ENCODE data around the gene RALGAPA1. TPM values are rescaled to one million over a fixed set of nuclear protein-coding genes. Genes with fewer than 3 reads are reported as not detected.

RALGAPA1 gene
- total RNA-seq, 1 experiment from 2014 or later: 28.2 TPM

GRCh38 chr14:35661875-35662274, 147.2 kb downstream of the RALGAPA1 start:
- no peak for TF ChIP-seq CTCF (IDR thresholded peaks at IDR 0.05; ENCODE audit: unreplicated experiment)
- CTCF ChIA-PET: no interaction called here
- Mint-ChIP-seq H3K4me3 (ENCODE audit: low read depth, unreplicated experiment) (no peak overlapping the region), H3K9me3 (ENCODE audit: low read depth, unreplicated experiment) (no peaks in the 10 kb centered on the region), H3K27me3 (ENCODE audit: unreplicated experiment) (no peaks in the 10 kb centered on the region), H3K4me1 (ENCODE audit: low read depth, unreplicated experiment) (no peaks in the 10 kb centered on the region), H3K27ac (ENCODE audit: unreplicated experiment) (no peak overlapping the region), H3K36me3 (ENCODE audit: insufficient read depth, unreplicated experiment) (no peaks in the 10 kb centered on the region)
- BruUV-seq (replicated peaks): no TSS peak
- intact Hi-C loops (cut with micrococcal nuclease; ENCODE audit: unreplicated experiment): no loop called here
- DNase-seq: no peak

GRCh38 chr14:35653045-35653444, 156.1 kb downstream of the RALGAPA1 start:
- TF ChIP-seq CTCF (IDR thresholded peaks at IDR 0.05; ENCODE audit: unreplicated experiment): no peak
- DNase-seq: no peak
- no TSS peak for BruUV-seq (replicated peaks)
- no peaks in the 10 kb centered on the region for H3K27me3 Mint-ChIP-seq (ENCODE audit: unreplicated experiment)
- H3K4me1 Mint-ChIP-seq (ENCODE audit: low read depth, unreplicated experiment): no peaks in the 10 kb centered on the region
- intact Hi-C loops (cut with micrococcal nuclease; ENCODE audit: unreplicated experiment): no loop called here
- H3K36me3 Mint-ChIP-seq (ENCODE audit: insufficient read depth, unreplicated experiment): no peaks in the 10 kb centered on the region
- H3K27ac Mint-ChIP-seq (ENCODE audit: unreplicated experiment): no peak overlapping the region
- H3K9me3 Mint-ChIP-seq (ENCODE audit: low read depth, unreplicated experiment): no peaks in the 10 kb centered on the region
- CTCF ChIA-PET: no interaction called here
- no peak overlapping the region for H3K4me3 Mint-ChIP-seq (ENCODE audit: low read depth, unreplicated experiment)

DNA sequence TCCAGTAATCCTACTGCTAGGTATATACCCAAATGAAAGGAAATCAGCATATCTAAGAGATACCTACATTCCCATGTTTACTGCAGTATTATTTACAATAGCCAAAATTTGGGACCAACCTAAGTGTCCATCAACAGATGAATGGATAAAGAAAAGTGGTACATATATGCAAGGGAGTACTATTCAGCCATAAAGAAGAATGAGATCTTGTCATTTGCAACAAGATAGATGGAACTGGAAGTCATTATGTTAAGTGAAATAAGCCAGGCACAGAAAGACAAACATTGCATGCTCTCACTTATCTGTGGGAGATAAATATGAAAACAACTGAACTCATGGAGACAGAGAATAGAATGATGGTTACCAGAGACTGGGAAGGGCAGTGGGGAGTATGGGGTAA, 165.6 kb downstream of the RALGAPA1 start:
- H3K36me3 Mint-ChIP-seq (ENCODE audit: insufficient read depth, unreplicated experiment): no peaks in the 10 kb centered on the region
- DNase-seq: no peak
- intact Hi-C loops (cut with micrococcal nuclease; ENCODE audit: unreplicated experiment): no loop called here
- no peak overlapping the region for H3K4me3 Mint-ChIP-seq (ENCODE audit: low read depth, unreplicated experiment)
- CTCF ChIA-PET: no interaction called here
- no peak overlapping the region for H3K27ac Mint-ChIP-seq (ENCODE audit: unreplicated experiment)
- TF ChIP-seq CTCF (IDR thresholded peaks at IDR 0.05; ENCODE audit: unreplicated experiment): no peak
- H3K4me1 Mint-ChIP-seq (ENCODE audit: low read depth, unreplicated experiment): no peaks in the 10 kb centered on the region
- no TSS peak for BruUV-seq (replicated peaks)
- H3K9me3 Mint-ChIP-seq (ENCODE audit: low read depth, unreplicated experiment): no peaks in the 10 kb centered on the region
- no peaks in the 10 kb centered on the region for H3K27me3 Mint-ChIP-seq (ENCODE audit: unreplicated experiment)

GRCh38 chr14:35637851-35638250, 171.2 kb downstream of the RALGAPA1 start:
- intact Hi-C loops (cut with micrococcal nuclease; ENCODE audit: unreplicated experiment): no loop called here
- DNase-seq: no peak
- no peaks in the 10 kb centered on the region for H3K4me1 Mint-ChIP-seq (ENCODE audit: low read depth, unreplicated experiment)
- no peaks in the 10 kb centered on the region for H3K27me3 Mint-ChIP-seq (ENCODE audit: unreplicated experiment)
- CTCF ChIA-PET: no interaction called here
- BruUV-seq (replicated peaks): no TSS peak
- H3K9me3 Mint-ChIP-seq (ENCODE audit: low read depth, unreplicated experiment): no peaks in the 10 kb centered on the region
- H3K27ac Mint-ChIP-seq (ENCODE audit: unreplicated experiment): no peak overlapping the region
- no peaks in the 10 kb centered on the region for H3K36me3 Mint-ChIP-seq (ENCODE audit: insufficient read depth, unreplicated experiment)
- no peak overlapping the region for H3K4me3 Mint-ChIP-seq (ENCODE audit: low read depth, unreplicated experiment)
- no peak for TF ChIP-seq CTCF (IDR thresholded peaks at IDR 0.05; ENCODE audit: unreplicated experiment)

- no peak for DNase-seq
- Mint-ChIP-seq H3K9me3 (ENCODE audit: low read depth, unreplicated experiment) (no peaks in the 10 kb centered on the region), H3K27ac (ENCODE audit: unreplicated experiment) (no peak overlapping the region), H3K4me3 (ENCODE audit: low read depth, unreplicated experiment) (no peak overlapping the region), H3K27me3 (ENCODE audit: unreplicated experiment) (no peaks in the 10 kb centered on the region), H3K4me1 (ENCODE audit: low read depth, unreplicated experiment) (no peaks in the 10 kb centered on the region), H3K36me3 (ENCODE audit: insufficient read depth, unreplicated experiment) (no peaks in the 10 kb centered on the region)
- CTCF ChIA-PET: no interaction called here
- no TSS peak for BruUV-seq (replicated peaks)
- TF ChIP-seq CTCF (IDR thresholded peaks at IDR 0.05; ENCODE audit: unreplicated experiment): no peak
- intact Hi-C loops (cut with micrococcal nuclease; ENCODE audit: unreplicated experiment): no loop called here
Observed at GRCh38 chr14:35637269-35637668, 171.8 kb downstream of the RALGAPA1 start.
